Nephron (organoid): ENCODE measurements around the gene RNF151.

Source experiments
- H3K27ac Mint-ChIP-seq, 3 experiments: 2 replicates each; pipeline ENCODE4 v1.8.0; 2020; ENCODE audit warnings: mixed read lengths in 3 of 3, mild to moderate bottlenecking in 2 of 3, moderate library complexity in 1 of 3
- H3K27me3 Mint-ChIP-seq: 2 replicates; pipeline ENCODE4 v1.8.0; 2021; ENCODE audit warnings: low read depth, mild to moderate bottlenecking, moderate library complexity, mixed read lengths
- H3K36me3 Mint-ChIP-seq: 2 replicates; pipeline ENCODE4 v1.8.0; 2020; ENCODE audit warnings: low read depth, mixed read lengths
- H3K4me1 Mint-ChIP-seq: 2 replicates; pipeline ENCODE4 v1.8.0; 2020; ENCODE audit warnings: mixed read lengths
- H3K4me3 Mint-ChIP-seq, 3 experiments: 2 replicates each; pipeline ENCODE4 v1.8.0; 2020; ENCODE audit warnings: mild to moderate bottlenecking in 3 of 3, mixed read lengths in 3 of 3, moderate library complexity in 2 of 3
- H3K9me3 Mint-ChIP-seq: 2 replicates; pipeline ENCODE4 v1.8.0; 2020; ENCODE audit warnings: mixed read lengths
- TF ChIP-seq, protein P1 (sequence below), 3 experiments: fragments of 200-600 bp; sonication (generic); IDR thresholded peaks; one replicate each; pipeline ENCODE4 v1.5.0; 2021; ENCODE audit warnings: antibody characterized with exemption in 3 of 3; ENCODE audit not compliant: unreplicated experiment in 3 of 3

The RNF151 gene

DNA sequence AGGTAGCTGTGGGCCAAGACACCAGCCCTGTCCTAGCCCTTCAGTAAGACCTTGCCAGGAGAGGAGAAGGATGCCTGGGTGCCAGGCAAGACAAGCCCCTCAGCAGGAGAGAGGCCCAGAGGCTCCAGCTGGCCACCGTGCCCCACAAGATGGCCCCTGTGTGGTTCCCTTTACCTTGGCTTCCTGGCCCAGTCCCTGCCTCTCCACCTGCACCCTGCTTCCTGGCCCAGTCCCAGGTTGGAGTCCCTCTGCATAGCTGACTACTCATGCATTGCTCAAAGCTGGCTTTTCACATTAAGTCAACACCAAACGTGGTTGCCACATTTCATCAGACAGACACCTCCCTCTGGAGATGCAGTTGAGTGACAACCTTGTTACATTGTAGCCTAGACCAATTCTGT is 27.1 kb downstream of the RNF151 start:
- Mint-ChIP-seq H3K36me3 (peaks cover 16% of the 10 kb centered on the region), H3K9me3 (no peaks in the 10 kb centered on the region), H3K4me3 (peak overlapping the region; percentile 33 to 68 (median 52)), H3K4me1 (peaks cover 5% of the 10 kb centered on the region), H3K27me3 (peaks cover 47% of the 10 kb centered on the region), H3K27ac (peak overlapping the region in 2 of 3 experiments; percentile 35 to 54)
- TF ChIP-seq, protein P1, sequence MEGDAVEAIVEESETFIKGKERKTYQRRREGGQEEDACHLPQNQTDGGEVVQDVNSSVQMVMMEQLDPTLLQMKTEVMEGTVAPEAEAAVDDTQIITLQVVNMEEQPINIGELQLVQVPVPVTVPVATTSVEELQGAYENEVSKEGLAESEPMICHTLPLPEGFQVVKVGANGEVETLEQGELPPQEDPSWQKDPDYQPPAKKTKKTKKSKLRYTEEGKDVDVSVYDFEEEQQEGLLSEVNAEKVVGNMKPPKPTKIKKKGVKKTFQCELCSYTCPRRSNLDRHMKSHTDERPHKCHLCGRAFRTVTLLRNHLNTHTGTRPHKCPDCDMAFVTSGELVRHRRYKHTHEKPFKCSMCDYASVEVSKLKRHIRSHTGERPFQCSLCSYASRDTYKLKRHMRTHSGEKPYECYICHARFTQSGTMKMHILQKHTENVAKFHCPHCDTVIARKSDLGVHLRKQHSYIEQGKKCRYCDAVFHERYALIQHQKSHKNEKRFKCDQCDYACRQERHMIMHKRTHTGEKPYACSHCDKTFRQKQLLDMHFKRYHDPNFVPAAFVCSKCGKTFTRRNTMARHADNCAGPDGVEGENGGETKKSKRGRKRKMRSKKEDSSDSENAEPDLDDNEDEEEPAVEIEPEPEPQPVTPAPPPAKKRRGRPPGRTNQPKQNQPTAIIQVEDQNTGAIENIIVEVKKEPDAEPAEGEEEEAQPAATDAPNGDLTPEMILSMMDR (IDR thresholded peaks at IDR 0.05; ENCODE audit: unreplicated experiment in 3 of 3) = no peak

GRCh38 chr16:1997494-1998359 is 31.1 kb downstream of the RNF151 start:
- no peak overlapping the region for H3K27ac Mint-ChIP-seq
- H3K9me3 Mint-ChIP-seq = no peaks in the 10 kb centered on the region
- H3K4me3 Mint-ChIP-seq = no peak overlapping the region
- H3K4me1 Mint-ChIP-seq = no peaks in the 10 kb centered on the region
- H3K36me3 Mint-ChIP-seq = peaks cover 23% of the 10 kb centered on the region
- TF ChIP-seq, protein P1 (IDR thresholded peaks at IDR 0.05; ENCODE audit: unreplicated experiment in 3 of 3) = no peak
- H3K27me3 Mint-ChIP-seq = peaks cover 19% of the 10 kb centered on the region

- Mint-ChIP-seq H3K4me3 (no peak overlapping the region), H3K27me3 (peaks cover 13% of the 10 kb centered on the region), H3K36me3 (peaks cover 23% of the 10 kb centered on the region), H3K9me3 (no peaks in the 10 kb centered on the region), H3K4me1 (no peaks in the 10 kb centered on the region), H3K27ac (no peak overlapping the region)
- TF ChIP-seq, protein P1 (IDR thresholded peaks at IDR 0.05; ENCODE audit: unreplicated experiment in 3 of 3) = no peak
These were observed 31.7 kb downstream of the RNF151 start for GRCh38 chr16:1998360-1998835.

- Mint-ChIP-seq H3K27me3 (peaks cover 6% of the 10 kb centered on the region), H3K9me3 (no peaks in the 10 kb centered on the region), H3K4me1 (peaks cover 3% of the 10 kb centered on the region), H3K4me3 (no peak overlapping the region), H3K36me3 (peaks cover 23% of the 10 kb centered on the region), H3K27ac (no peak overlapping the region)
- TF ChIP-seq, protein P1 (IDR thresholded peaks at IDR 0.05; ENCODE audit: unreplicated experiment in 3 of 3) = no peak
These were observed 32.5 kb downstream of the RNF151 start for GRCh38 chr16:1998852-1999801.

- Mint-ChIP-seq H3K4me1 (peaks cover 9% of the 10 kb centered on the region), H3K27me3 (peaks cover 4% of the 10 kb centered on the region), H3K27ac (no peak overlapping the region), H3K9me3 (no peaks in the 10 kb centered on the region), H3K4me3 (no peak overlapping the region), H3K36me3 (peaks cover 23% of the 10 kb centered on the region)
- TF ChIP-seq, protein P1 (IDR thresholded peaks at IDR 0.05; ENCODE audit: unreplicated experiment in 3 of 3) = no peak
These were observed 33.3 kb downstream of the RNF151 start for GRCh38 chr16:1999866-2000514.
